HepG2 (cell line): Measurements from ENCODE around the gene WNK1.
A peak's percentile ranks its signal among the peaks of the same experiment; 100 is the strongest.

Source experiments
- EP300 ChIP-seq, 3 experiments: sonication (generic) in 1 of 3; formaldehyde crosslinking in 1 of 3; IDR thresholded peaks; 2 replicates each; pipeline versions ENCODE4 v1.5.1 to v1.6.1; 2011 to 2020; ENCODE audit warnings: low read depth in 2 of 3, low read length in 2 of 3, borderline replicate concordance in 1 of 3, improper control_type of control experiment in 1 of 3, mild to moderate bottlenecking in 1 of 3, missing genetic modification reagents in 1 of 3, moderate library complexity in 1 of 3
- ZNF772 ChIP-seq: sonication (generic); formaldehyde crosslinking; IDR thresholded peaks from 2 replicates; pipeline ENCODE4 v1.5.0; 2020; ENCODE audit warnings: mild to moderate bottlenecking, missing genetic modification reagents
- TF ChIP-seq, protein P1 (sequence below): sonication (generic); formaldehyde crosslinking; IDR thresholded peaks from 2 replicates; pipeline ENCODE4 v1.5.0; 2020; ENCODE audit warnings: mild to moderate bottlenecking, missing genetic modification reagents, moderate library complexity
- TF ChIP-seq, protein P2 (sequence below): IDR thresholded peaks from 2 replicates; pipeline ENCODE4 v1.6.1; 2012; ENCODE audit warnings: inconsistent platforms
- TF ChIP-seq, protein P3 (sequence below): sonication (generic); formaldehyde crosslinking; IDR thresholded peaks from 2 replicates; pipeline ENCODE4 v1.5.0; 2020; ENCODE audit warnings: mild to moderate bottlenecking, missing genetic modification reagents

DNA sequence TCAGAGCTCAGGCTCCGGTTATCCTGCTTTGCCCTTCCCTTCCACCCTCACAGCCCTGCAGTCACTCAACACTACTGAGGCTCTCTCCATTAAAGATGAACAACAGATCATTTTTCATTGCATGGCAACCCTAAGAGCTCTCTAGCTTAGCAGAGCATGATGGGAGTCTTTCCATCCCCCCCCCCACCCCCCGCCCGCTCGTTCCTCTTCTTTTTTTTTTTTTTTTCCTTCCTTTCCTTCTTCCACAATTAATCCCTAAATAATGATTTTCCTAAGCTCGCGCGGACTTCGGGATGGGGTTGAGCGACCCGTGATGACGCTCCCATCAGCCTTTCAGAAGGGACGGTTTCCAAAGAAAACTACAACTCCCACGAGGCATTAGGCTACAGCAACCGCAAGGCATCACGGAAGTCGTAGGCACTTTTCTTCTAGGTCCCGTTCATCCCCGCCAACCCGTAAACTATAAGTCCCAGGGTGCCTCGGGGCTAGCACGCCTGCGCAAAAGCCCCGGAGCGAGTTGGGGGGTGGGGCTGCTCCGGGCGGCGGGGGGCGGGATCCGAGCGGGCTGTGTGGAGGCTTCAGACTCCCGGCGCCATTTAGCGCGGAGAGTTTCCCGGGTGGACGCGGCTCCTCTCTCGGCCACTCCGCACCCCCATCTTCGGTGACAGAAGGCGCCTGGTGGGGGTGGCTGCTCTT is at the start of gene WNK1:
- TF ChIP-seq EP300 (IDR thresholded peaks at IDR 0.05; ENCODE audit: low read depth in 2 of 2, low read length in 2 of 2) (0 out of 4 replicates have a peak, but pooled peaks of 1 of the 2 experiments have one; percentile 8), EP300 (CRISPR knock-in tag; IDR thresholded peaks at IDR 0.05; ENCODE audit: borderline replicate concordance) (no peak), ZNF772 (CRISPR knock-in tag) (no peak)
- TF ChIP-seq, protein P1, sequence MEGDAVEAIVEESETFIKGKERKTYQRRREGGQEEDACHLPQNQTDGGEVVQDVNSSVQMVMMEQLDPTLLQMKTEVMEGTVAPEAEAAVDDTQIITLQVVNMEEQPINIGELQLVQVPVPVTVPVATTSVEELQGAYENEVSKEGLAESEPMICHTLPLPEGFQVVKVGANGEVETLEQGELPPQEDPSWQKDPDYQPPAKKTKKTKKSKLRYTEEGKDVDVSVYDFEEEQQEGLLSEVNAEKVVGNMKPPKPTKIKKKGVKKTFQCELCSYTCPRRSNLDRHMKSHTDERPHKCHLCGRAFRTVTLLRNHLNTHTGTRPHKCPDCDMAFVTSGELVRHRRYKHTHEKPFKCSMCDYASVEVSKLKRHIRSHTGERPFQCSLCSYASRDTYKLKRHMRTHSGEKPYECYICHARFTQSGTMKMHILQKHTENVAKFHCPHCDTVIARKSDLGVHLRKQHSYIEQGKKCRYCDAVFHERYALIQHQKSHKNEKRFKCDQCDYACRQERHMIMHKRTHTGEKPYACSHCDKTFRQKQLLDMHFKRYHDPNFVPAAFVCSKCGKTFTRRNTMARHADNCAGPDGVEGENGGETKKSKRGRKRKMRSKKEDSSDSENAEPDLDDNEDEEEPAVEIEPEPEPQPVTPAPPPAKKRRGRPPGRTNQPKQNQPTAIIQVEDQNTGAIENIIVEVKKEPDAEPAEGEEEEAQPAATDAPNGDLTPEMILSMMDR (CRISPR knock-in tag), result no peak
- TF ChIP-seq, protein P2, sequence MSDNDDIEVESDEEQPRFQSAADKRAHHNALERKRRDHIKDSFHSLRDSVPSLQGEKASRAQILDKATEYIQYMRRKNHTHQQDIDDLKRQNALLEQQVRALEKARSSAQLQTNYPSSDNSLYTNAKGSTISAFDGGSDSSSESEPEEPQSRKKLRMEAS, result 0 out of 2 replicates have a peak, but pooled peaks have one; percentile 20
- TF ChIP-seq, protein P3, sequence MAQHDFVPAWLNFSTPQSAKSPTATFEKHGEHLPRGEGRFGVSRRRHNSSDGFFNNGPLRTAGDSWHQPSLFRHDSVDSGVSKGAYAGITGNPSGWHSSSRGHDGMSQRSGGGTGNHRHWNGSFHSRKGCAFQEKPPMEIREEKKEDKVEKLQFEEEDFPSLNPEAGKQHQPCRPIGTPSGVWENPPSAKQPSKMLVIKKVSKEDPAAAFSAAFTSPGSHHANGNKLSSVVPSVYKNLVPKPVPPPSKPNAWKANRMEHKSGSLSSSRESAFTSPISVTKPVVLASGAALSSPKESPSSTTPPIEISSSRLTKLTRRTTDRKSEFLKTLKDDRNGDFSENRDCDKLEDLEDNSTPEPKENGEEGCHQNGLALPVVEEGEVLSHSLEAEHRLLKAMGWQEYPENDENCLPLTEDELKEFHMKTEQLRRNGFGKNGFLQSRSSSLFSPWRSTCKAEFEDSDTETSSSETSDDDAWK (CRISPR knock-in tag), result no peak
